GM23338 (cell line): Measurements from ENCODE around the gene STEAP3.

Experiments used
- CREB1 ChIP-seq: fragments of 250-450 bp; sonication (Bioruptor Pico); IDR thresholded peaks from 2 replicates; pipeline ENCODE4 v1.5.0; 2020; ENCODE audit warnings: low read depth, mild to moderate bottlenecking, moderate library complexity
- CTCF ChIP-seq, 2 experiments: fragments of 200-600 bp in 1 of 2; sonication (generic) in 1 of 2; conservative IDR thresholded peaks; 2 replicates each; pipeline versions ENCODE4 v1.5.1 to v1.6.1; 2016 to 2017; ENCODE audit warnings: antibody characterized with exemption in 2 of 2, low read depth in 2 of 2, mild to moderate bottlenecking in 2 of 2, moderate library complexity in 1 of 2
- EZH2 ChIP-seq: fragments of 200-600 bp; sonication (generic); IDR thresholded peaks from one replicate; pipeline ENCODE4 v1.8.0; 2017; ENCODE audit warnings: antibody characterized with exemption, mild to moderate bottlenecking, low read depth; ENCODE audit not compliant: unreplicated experiment
- EZH2phosphoT487 ChIP-seq: fragments of 200-600 bp; sonication (generic); IDR thresholded peaks from one replicate; pipeline ENCODE4 v1.8.1; 2018; ENCODE audit warnings: antibody characterized with exemption; ENCODE audit not compliant: unreplicated experiment
- JUNB ChIP-seq: IDR thresholded peaks from one replicate; pipeline ENCODE4 v1.6.1; 2016; ENCODE audit warnings: antibody characterized with exemption; ENCODE audit not compliant: unreplicated experiment
- NANOG ChIP-seq: IDR thresholded peaks from 2 replicates; pipeline ENCODE4 v1.6.1; 2016; ENCODE audit warnings: antibody characterized with exemption, borderline replicate concordance
- POLR2AphosphoS5 ChIP-seq: IDR thresholded peaks from 2 replicates; pipeline ENCODE4 v1.6.1; 2016; ENCODE audit warnings: antibody characterized with exemption, low read depth
- ZNF114 ChIP-seq: fragments of 250-450 bp; sonication (Bioruptor Pico); IDR thresholded peaks from 2 replicates; pipeline ENCODE4 v1.5.0; 2020; ENCODE audit warnings: mild to moderate bottlenecking, moderate library complexity
- ZNF462 ChIP-seq: fragments of 250-450 bp; sonication (Bioruptor Pico); IDR thresholded peaks from 2 replicates; pipeline ENCODE4 v1.5.0; 2020; ENCODE audit warnings: mild to moderate bottlenecking, moderate library complexity
- TF ChIP-seq, protein P1 (sequence below): IDR thresholded peaks from one replicate; pipeline ENCODE4 v1.6.1; 2018; ENCODE audit warnings: antibody characterized with exemption; ENCODE audit not compliant: unreplicated experiment
- TF ChIP-seq, protein P2 (sequence below): IDR thresholded peaks from 2 replicates; pipeline ENCODE4 v1.6.1; 2016; ENCODE audit warnings: antibody characterized with exemption

- TF ChIP-seq CREB1 (CRISPR knock-in tag) (no peak), CTCF (conservative IDR thresholded peaks at IDR 0.05; ENCODE audit: low read depth in 2 of 2) (no peak), POLR2AphosphoS5 (no peak), EZH2 (no peak), JUNB (no peak), ZNF114 (no peak), EZH2phosphoT487 (no peak), ZNF462 (CRISPR knock-in tag) (no peak), NANOG (no peak)
- TF ChIP-seq, protein P1, sequence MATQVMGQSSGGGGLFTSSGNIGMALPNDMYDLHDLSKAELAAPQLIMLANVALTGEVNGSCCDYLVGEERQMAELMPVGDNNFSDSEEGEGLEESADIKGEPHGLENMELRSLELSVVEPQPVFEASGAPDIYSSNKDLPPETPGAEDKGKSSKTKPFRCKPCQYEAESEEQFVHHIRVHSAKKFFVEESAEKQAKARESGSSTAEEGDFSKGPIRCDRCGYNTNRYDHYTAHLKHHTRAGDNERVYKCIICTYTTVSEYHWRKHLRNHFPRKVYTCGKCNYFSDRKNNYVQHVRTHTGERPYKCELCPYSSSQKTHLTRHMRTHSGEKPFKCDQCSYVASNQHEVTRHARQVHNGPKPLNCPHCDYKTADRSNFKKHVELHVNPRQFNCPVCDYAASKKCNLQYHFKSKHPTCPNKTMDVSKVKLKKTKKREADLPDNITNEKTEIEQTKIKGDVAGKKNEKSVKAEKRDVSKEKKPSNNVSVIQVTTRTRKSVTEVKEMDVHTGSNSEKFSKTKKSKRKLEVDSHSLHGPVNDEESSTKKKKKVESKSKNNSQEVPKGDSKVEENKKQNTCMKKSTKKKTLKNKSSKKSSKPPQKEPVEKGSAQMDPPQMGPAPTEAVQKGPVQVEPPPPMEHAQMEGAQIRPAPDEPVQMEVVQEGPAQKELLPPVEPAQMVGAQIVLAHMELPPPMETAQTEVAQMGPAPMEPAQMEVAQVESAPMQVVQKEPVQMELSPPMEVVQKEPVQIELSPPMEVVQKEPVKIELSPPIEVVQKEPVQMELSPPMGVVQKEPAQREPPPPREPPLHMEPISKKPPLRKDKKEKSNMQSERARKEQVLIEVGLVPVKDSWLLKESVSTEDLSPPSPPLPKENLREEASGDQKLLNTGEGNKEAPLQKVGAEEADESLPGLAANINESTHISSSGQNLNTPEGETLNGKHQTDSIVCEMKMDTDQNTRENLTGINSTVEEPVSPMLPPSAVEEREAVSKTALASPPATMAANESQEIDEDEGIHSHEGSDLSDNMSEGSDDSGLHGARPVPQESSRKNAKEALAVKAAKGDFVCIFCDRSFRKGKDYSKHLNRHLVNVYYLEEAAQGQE = no peak
- TF ChIP-seq, protein P2, sequence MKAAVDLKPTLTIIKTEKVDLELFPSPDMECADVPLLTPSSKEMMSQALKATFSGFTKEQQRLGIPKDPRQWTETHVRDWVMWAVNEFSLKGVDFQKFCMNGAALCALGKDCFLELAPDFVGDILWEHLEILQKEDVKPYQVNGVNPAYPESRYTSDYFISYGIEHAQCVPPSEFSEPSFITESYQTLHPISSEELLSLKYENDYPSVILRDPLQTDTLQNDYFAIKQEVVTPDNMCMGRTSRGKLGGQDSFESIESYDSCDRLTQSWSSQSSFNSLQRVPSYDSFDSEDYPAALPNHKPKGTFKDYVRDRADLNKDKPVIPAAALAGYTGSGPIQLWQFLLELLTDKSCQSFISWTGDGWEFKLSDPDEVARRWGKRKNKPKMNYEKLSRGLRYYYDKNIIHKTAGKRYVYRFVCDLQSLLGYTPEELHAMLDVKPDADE = no peak
These were observed 40.0 kb downstream of the STEAP3 start for GRCh38 chr2:119263656-119264055.
